Non-pigmented ciliary epithelial cell (primary cell): Measurements from ENCODE around the gene PLEKHM2.

Experiments
- DNase-seq: peaks from one replicate; pipeline ENCODE4 v3.0.0-alpha.2; 2010; ENCODE audit warnings: low read depth

The PLEKHM2 gene

DNA sequence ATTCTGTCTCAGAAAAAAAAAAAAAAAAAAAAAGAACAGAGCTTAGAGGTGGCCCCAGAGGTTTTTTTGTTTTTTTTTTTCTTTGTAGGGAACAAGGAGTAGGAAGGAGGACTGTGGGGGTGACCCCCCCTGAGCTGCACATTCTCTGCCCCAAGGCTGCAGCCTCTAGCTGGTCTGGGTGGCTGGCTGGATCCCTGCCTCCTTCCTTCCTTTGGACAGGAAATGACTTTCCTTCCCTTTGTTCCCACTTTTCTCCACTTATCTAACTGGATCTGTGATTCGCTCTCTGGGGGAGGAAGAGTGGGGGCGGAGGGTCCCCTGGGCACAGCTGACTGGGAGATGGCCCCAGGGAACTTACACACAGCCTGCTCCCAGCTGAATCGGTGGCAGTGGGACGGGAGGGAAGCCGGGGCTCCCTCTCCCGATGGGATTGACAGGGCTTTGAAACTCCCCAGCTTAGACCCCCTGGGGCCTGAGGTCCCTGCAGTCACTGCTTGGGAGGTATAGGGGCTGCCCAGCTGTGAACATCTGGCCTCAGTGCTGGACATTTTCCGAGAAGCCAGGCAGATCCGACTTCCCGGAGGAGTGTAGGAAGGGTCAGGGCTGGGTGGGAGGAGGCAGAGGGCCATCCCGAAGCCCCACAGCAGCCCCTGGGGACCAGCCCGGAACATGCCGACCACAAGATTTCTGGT, 76.5 kb downstream of the PLEKHM2 start:
- DNase-seq = no peak

GRCh38 chr1:15761366-15762128, 77.4 kb downstream of the PLEKHM2 start:
- DNase-seq = no peak

GRCh38 chr1:15762546-15762945, 78.4 kb downstream of the PLEKHM2 start:
- DNase-seq = no peak

DNA sequence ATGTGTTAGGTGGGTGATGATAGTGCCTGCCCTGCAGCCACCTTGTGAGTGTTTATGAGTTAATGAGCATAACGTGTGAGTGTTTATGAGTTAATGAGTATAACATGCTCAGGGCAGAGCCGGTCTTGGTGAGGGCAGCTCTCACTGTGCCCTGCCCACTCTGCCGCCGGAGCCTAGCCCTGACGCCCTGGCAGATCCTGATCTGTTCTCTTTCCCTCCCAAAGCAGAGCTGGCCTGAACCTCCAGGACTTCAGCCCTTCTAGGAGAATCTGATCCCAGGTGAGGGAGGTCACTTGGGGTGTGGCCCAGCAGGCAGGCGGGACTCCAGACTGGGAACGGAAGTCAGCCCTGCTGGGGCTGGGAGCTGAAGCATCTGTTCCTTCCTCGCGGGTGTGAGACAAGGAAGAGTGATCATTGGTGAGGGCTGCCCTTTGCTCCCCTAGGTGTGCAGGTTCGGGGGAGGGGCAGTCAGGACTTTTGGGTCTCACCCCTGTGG, 80.2 kb downstream of the PLEKHM2 start:
- DNase-seq = no peak

DNA sequence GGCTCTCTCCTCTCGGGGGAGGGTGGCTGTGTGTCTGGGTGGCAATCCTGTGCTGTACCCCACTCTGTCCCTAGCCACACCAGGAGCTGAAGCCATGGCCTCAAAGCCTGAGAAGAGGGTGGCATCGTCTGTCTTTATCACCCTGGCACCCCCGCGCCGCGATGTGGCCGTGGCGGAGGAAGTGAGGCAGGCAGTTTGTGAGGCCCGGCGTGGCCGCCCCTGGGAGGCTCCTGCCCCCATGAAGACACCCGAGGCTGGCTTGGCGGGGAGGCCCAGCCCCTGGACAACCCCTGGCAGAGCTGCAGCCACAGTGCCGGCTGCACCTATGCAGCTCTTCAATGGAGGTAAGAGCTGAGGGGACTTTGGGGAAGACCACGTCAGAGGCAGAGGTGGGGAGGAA, 80.8 kb downstream of the PLEKHM2 start:
- DNase-seq = no peak

DNA sequence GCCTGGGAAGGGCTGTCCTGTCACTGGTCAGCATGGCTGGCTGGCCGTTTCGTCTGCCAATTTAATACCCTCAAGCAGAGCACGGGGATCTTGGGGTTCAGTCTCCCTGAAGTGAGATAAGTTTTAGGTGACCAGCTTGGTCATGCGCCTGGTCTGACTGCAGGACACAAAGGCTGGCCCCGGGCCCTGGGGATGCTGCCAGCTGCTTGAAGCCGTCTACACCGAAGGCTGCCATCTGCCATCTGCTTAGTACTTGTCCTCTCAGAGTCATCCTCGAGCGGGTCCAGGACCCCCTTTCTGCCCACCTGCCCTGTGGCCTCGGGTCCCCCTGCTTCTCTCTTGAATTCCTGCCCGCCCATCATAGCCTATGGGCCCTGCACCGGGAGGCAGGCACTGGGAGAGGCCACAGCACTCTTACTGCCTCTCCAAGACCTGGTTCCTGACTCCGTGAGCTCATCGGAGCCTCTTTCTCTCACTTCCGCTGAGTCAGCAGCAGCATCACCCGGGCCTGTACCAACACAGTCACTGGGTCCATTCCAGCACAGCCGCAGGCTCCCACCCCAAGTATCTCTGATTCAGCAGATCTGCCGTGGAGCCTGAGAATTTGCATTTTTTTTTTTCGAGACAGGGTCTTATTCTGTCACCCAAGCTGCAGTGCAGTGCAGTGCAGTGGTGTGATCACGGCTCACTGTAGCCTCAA, 81.5 kb downstream of the PLEKHM2 start:
- no peak for DNase-seq

DNA sequence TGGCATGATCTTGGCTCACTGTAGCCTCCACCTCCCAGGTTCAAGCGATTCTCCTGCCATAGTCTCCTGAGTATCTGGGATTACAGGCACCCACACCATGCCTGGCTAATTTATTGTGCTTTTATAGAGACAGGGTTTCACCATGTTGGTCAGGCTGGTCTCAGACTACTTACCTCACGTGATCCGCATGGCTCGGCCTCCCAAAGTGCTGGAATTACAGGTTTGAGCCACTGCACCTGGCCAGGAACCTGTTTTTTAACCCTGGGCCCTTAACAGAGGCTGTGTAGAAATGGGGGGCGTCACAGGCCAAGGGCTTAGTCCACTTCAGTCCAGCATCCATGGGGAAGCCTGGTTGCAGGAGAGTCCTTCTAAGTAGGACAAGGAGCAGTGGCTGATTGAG, 83.8 kb downstream of the PLEKHM2 start:
- no peak for DNase-seq

DNA sequence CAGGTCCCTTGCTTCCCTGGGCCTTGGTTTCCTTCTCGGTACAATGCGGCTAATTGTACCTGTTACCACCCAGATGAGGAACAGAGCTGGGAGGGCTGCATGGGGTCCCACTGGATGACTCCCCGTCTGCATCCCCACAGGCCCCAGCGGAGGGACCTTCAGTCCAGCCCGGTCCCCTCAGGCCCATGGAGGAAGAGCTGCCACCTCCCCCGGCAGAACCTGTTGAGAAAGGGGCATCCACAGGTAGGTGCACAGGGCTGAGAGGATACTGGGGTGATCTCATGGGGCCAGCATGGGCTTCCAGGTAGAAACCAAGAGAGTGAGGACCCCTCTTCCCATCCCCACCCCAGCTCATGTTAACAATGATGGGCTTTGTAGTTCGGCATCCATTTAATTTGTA, 84.3 kb downstream of the PLEKHM2 start:
- no peak for DNase-seq

DNA sequence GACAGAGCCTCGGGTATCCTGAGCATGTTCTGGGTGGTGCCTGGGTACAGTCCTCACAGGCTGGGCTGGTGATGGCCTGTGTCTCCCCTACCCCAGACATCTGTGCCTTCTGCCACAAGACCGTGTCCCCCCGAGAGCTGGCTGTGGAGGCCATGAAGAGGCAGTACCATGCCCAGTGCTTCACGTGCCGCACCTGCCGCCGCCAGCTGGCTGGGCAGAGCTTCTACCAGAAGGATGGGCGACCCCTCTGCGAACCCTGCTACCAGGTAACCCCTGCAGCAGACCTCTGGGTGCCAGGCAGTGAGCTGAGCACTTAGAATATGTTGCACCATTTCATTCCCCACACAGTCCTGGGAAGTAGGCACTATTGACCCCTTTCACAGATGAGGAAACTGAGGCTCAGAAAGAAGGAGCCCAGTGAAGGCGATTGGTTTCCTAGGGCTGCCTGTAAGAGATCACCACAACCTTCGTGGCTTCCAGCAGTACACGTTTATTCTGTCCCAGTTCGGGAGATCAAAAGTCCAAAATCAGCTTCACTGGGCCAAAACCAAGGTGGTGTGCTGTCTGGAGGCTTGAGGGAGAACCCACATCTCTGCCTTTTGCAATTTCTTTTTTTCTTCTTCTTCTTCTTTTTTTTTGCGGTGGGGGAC, 86.3 kb downstream of the PLEKHM2 start:
- DNase-seq = no peak

GRCh38 chr1:15771836-15772515, 87.9 kb downstream of the PLEKHM2 start:
- DNase-seq = no peak

DNA sequence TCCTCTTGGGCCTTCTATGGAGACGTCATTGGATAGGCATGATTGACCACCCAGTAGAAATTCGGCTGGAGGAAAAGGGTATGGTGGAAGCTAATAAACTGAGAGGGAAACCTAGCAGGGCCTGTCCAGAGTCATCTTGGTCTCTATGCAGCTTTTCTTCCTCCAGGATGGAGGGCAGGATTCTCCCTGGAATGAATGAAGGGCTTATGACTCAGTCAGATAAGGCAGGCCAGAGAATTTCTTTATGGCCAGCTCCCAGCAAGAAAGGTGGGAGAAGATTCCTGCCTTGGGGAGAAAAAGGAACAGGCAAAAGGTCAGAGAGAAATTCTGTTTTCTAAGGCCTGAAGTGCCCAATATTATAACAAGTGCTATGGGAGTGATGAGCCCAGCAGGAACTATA, 91.6 kb downstream of the PLEKHM2 start:
- DNase-seq = no peak

- DNase-seq = no peak
These were observed 94.0 kb downstream of the PLEKHM2 start for GRCh38 chr1:15777909-15778707.
